ENCODE measurements around the gene OSGEPL1. TPM values are rescaled to one million over a fixed set of nuclear protein-coding genes. Genes with fewer than 3 reads are reported as not detected.
A peak's percentile ranks its signal among the peaks of the same experiment; 100 is the strongest.

The OSGEPL1 gene
- total RNA-seq, 1 donor from 2014 or later: not detected

- Histone ChIP-seq H3K4me1 (no peaks in the 10 kb centered on the region), H3K9me3 (no peaks in the 10 kb centered on the region), H3K27ac (no peak overlapping the region), H3K27me3 (no peaks in the 10 kb centered on the region), H3K36me3 (peaks cover 5 to 30% of the 10 kb centered on the region in 2 donors), H3K4me3 (no peak overlapping the region)
- TF ChIP-seq, protein P1, sequence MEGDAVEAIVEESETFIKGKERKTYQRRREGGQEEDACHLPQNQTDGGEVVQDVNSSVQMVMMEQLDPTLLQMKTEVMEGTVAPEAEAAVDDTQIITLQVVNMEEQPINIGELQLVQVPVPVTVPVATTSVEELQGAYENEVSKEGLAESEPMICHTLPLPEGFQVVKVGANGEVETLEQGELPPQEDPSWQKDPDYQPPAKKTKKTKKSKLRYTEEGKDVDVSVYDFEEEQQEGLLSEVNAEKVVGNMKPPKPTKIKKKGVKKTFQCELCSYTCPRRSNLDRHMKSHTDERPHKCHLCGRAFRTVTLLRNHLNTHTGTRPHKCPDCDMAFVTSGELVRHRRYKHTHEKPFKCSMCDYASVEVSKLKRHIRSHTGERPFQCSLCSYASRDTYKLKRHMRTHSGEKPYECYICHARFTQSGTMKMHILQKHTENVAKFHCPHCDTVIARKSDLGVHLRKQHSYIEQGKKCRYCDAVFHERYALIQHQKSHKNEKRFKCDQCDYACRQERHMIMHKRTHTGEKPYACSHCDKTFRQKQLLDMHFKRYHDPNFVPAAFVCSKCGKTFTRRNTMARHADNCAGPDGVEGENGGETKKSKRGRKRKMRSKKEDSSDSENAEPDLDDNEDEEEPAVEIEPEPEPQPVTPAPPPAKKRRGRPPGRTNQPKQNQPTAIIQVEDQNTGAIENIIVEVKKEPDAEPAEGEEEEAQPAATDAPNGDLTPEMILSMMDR (IDR thresholded peaks at IDR 0.05): peak in 2 of 3 experiments; percentile 29 to 40
- no peak for DNase-seq (ENCODE audit: low spot score in 2 of 2)
- intact Hi-C loops (cut with DNase I): no loop called here
These were observed 35.9 kb upstream of the OSGEPL1 start for GRCh38 chr2:189798312-189799029.

GRCh38 chr2:189797902-189798301 is 35.3 kb upstream of the OSGEPL1 start:
- TF ChIP-seq, protein P1 (IDR thresholded peaks at IDR 0.05): no peak
- Histone ChIP-seq H3K9me3 (no peaks in the 10 kb centered on the region), H3K4me3 (no peak overlapping the region), H3K36me3 (peaks cover 8 to 35% of the 10 kb centered on the region in 2 donors), H3K27me3 (no peaks in the 10 kb centered on the region), H3K27ac (no peak overlapping the region), H3K4me1 (no peaks in the 10 kb centered on the region)
- intact Hi-C loops (cut with DNase I): no loop called here
- no peak for DNase-seq (ENCODE audit: low spot score in 2 of 2)

GRCh38 chr2:189794310-189794709 is 31.7 kb upstream of the OSGEPL1 start:
- no peak for DNase-seq (ENCODE audit: low spot score in 2 of 2)
- intact Hi-C loops (cut with DNase I): no loop called here
- Histone ChIP-seq H3K27ac (no peak overlapping the region), H3K4me3 (no peak overlapping the region), H3K27me3 (no peaks in the 10 kb centered on the region), H3K9me3 (no peaks in the 10 kb centered on the region), H3K36me3 (peaks cover 8 to 37% of the 10 kb centered on the region in 2 donors), H3K4me1 (no peaks in the 10 kb centered on the region)
- TF ChIP-seq, protein P1 (IDR thresholded peaks at IDR 0.05): no peak

DNA sequence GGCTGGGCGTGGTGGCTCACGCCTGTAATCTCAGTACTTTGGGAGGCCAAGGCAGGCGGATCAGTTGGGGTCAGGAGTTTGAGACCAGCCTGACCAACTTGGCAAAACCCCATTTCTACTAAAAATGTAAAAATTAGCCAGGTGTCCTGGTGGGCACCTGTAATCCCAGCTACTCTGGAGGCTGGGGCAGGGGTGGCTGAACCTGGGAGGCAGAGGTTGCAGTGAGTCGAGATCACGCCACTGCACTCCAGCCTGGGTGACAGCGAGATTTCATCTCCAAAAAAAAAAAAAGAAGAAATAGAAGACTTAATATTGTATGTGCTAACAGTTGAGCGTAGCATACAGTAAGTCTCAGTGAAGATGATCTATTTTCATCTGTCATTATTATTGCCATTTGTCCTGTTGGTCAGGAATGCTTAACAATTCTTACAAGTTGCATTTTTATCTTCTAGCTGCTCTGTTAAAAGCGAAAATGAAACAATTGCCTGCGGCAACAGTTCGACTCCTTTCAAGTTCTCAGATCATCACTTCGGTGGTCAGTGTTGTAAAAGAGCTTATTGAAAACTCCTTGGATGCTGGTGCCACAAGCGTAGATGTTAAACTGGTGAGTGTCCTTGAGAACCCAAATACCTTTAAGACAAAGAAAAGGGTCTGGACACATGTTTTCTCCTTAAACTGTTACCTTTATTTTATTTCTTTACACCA is 28.9 kb upstream of the OSGEPL1 start:
- intact Hi-C loops (cut with DNase I): no loop called here
- Histone ChIP-seq H3K27ac (no peak overlapping the region), H3K4me3 (no peak overlapping the region), H3K9me3 (no peaks in the 10 kb centered on the region), H3K4me1 (no peaks in the 10 kb centered on the region), H3K27me3 (no peaks in the 10 kb centered on the region), H3K36me3 (peaks cover 8 to 39% of the 10 kb centered on the region in 2 donors)
- TF ChIP-seq, protein P1 (IDR thresholded peaks at IDR 0.05): no peak
- DNase-seq (ENCODE audit: low spot score in 2 of 2): no peak

DNA sequence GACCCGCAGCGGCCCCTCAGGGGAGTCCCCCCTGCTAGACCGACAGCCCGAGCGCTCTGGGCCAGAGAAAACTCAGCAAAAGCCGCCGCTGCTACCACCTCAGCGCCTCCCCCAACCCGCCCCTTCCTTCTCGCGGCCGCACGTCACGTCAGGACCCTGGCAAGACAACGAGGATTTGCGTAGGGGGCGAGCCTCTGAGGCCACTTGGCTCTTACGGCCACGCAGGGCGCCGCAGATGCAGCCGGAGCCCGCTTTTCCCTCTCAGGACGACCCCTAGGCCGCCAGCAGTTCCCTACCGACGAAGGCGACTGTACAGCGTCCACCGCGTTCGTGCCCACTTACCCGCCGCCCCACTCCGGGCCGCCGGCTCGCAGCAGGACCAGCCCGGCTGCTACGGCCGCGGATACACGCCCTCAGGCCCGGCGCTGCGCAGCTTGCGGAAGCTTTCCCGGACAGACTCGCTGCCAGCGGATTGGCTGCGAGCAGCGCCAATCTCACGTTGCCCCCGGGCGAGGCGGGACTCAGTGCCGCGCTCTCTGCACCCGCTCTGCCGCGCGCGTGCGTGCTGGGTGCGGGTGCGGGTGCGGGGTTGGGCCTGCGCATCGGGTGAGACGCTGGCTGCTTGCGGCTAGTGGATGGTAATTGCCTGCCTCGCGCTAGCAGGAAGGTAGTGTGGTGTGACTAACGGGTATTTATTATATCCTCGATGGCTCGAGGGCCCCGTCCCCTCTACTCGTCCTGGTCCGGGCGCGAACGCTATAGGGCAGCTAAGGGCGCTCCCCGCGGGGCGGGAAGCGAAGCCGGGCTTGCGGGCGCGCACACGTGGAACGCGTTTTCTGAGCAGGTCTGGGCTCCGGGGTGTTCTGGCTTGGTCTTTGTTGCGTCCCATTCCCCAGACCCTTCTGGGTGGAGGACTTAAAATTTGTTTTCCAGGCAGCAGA is 21.6 kb upstream of the OSGEPL1 start, which contains the start of the genes ORMDL1 and PMS1:
Gene ORMDL1 (minus strand): TSS at position 413 of the 941 bp plus-strand sequence. CDS start 1,744 bp downstream, outside the sequence.
Gene PMS1 (plus strand): TSS at position 524 of the 941 bp plus-strand sequence. CDS start 7,360 bp downstream, outside the sequence.
- H3K9me3 ChIP-seq: no peaks in the 10 kb centered on the region
- DNase-seq (ENCODE audit: low spot score in 2 of 2): peak; percentile 73 to 97
- intact Hi-C loops (cut with DNase I): loop anchor here (1.0 to 5.0 kb wide), 3 partner anchors 22 to 748 kb away; partner anchors contain the start of genes ASNSD1, NEMP2 and OSGEPL1
- H3K4me3 ChIP-seq: peak within 1 kb of the TSS; percentile 81 to 91
- H3K36me3 ChIP-seq: peaks cover 10 to 20% of the 10 kb centered on the region in 2 donors
- TF ChIP-seq, protein P1 (IDR thresholded peaks at IDR 0.05): no peak
- H3K4me1 ChIP-seq: peaks cover 15 to 24% of the 10 kb centered on the region in 2 donors
- no peaks in the 10 kb centered on the region for H3K27me3 ChIP-seq
- peak within 1 kb of the TSS; percentile 95 to 96 for H3K27ac ChIP-seq
